ENCODE results near the gene ZNF211. TPM values are rescaled to one million over a fixed set of nuclear protein-coding genes. Genes with fewer than 3 reads are reported as not detected.

The ZNF211 gene
- total RNA-seq, 4 donors from 2014 or later: 2.9 to 5.5 (median 4.3) TPM

DNA sequence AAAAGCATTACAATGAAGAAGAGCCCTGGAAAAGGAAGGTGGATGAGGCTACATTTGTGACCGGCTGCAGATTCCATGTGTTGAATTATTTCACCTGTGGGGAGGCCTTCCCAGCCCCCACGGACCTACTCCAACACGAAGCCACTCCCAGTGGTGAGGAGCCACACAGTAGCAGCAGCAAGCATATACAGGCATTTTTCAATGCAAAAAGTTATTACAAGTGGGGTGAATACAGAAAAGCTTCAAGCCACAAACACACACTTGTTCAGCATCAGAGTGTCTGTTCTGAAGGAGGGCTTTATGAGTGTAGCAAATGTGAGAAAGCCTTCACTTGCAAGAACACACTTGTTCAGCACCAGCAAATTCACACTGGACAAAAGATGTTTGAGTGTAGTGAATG lies 53.8 kb downstream of the ZNF211 start:
- DNase-seq: no peak
- peak overlapping the region in 1 of 4 donors; percentile 19 for H3K4me3 ChIP-seq
- in situ Hi-C loops (cut with MboI; ENCODE audit: low sequenced_read_pairs in 4 of 4): no loop called here
- peaks cover 10 to 14% of the 10 kb centered on the region in 2 donors for H3K4me1 ChIP-seq
- no peak for ATAC-seq
- H3K9me3 ChIP-seq: peaks cover 8 to 77% (median 25%) of the 10 kb centered on the region in 3 donors
- TF ChIP-seq, protein P1, sequence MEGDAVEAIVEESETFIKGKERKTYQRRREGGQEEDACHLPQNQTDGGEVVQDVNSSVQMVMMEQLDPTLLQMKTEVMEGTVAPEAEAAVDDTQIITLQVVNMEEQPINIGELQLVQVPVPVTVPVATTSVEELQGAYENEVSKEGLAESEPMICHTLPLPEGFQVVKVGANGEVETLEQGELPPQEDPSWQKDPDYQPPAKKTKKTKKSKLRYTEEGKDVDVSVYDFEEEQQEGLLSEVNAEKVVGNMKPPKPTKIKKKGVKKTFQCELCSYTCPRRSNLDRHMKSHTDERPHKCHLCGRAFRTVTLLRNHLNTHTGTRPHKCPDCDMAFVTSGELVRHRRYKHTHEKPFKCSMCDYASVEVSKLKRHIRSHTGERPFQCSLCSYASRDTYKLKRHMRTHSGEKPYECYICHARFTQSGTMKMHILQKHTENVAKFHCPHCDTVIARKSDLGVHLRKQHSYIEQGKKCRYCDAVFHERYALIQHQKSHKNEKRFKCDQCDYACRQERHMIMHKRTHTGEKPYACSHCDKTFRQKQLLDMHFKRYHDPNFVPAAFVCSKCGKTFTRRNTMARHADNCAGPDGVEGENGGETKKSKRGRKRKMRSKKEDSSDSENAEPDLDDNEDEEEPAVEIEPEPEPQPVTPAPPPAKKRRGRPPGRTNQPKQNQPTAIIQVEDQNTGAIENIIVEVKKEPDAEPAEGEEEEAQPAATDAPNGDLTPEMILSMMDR (IDR thresholded peaks at IDR 0.05 in 4 of 5, conservative IDR thresholded peaks at IDR 0.05 in 1 of 5): no peak
- no peak for TF ChIP-seq POLR2A (IDR thresholded peaks at IDR 0.05)
- H3K36me3 ChIP-seq: peaks cover 16 to 72% of the 10 kb centered on the region in 2 donors
- no peaks in the 10 kb centered on the region for H3K27me3 ChIP-seq
- no peak overlapping the region for H3K27ac ChIP-seq
- intact Hi-C loops (cut with DNase I; ENCODE audit: low total_unique reads): no loop called here

DNA sequence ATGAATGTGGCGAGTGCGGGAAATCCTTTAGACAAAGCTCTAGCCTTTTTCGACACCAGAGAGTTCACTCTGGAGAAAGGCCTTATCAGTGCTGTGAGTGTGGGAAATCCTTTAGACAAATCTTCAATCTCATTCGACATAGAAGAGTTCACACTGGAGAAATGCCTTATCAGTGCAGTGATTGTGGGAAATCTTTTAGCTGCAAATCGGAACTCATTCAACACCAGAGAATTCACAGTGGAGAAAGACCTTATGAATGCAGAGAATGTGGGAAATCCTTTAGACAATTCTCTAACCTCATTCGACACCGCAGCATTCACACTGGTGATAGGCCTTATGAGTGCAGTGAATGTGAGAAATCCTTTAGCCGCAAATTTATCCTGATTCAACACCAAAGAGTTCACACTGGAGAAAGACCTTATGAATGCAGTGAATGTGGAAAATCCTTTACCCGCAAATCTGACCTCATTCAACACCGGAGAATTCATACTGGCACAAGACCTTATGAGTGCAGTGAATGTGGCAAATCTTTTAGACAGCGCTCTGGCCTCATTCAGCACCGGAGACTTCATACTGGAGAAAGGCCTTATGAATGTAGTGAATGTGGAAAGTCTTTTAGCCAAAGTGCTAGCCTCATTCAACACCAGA lies 54.5 kb downstream of the ZNF211 start:
- ATAC-seq (no peak), DNase-seq (no peak)
- TF ChIP-seq POLR2A (IDR thresholded peaks at IDR 0.05): no peak
- TF ChIP-seq, protein P1 (IDR thresholded peaks at IDR 0.05 in 4 of 5, conservative IDR thresholded peaks at IDR 0.05 in 1 of 5): no peak
- intact Hi-C loops (cut with DNase I; ENCODE audit: low total_unique reads): no loop called here
- Histone ChIP-seq H3K27me3 (no peaks in the 10 kb centered on the region), H3K9me3 (peaks cover 8 to 77% (median 25%) of the 10 kb centered on the region in 3 donors), H3K27ac (no peak overlapping the region), H3K4me3 (peak overlapping the region in 1 of 4 donors; percentile 19), H3K36me3 (peaks cover 16 to 72% of the 10 kb centered on the region in 2 donors), H3K4me1 (peaks cover 8 to 12% of the 10 kb centered on the region in 2 donors)
- in situ Hi-C loops (cut with MboI; ENCODE audit: low sequenced_read_pairs in 4 of 4): no loop called here

DNA sequence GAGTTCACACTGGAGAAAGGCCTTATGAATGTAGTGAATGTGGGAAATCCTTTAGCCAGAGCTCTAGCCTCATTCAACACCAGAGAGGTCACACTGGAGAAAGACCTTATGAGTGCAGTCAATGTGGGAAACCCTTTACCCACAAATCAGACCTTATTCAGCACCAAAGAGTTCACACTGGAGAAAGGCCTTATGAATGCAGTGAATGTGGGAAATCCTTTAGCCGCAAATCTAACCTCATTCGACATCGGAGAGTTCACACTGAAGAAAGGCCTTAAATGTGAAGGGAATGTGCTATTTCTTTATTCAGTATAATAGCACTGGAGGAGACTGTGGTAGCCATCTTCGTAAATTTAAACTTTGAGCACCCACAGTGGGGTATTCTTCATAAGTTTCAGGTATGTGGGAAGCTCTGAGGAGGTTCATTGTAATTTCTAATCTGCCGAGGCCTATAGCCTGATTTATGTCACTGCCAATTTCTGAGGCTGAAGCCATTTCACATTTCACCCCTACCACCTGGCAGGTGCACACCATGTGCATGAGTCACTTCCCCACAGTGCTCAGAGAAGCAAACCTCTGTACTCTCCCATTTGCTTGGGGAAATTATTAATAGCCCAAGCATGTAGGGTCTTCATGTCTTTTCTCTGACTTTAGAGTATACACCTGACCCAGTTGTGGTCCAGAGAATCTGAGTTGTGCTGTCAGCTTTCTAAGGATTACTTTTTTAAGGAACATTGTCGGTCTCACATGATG lies 55.2 kb downstream of the ZNF211 start:
- H3K36me3 ChIP-seq: peaks cover 16 to 72% of the 10 kb centered on the region in 2 donors
- peaks cover 8 to 77% (median 25%) of the 10 kb centered on the region in 3 donors for H3K9me3 ChIP-seq
- no peak overlapping the region for H3K4me3 ChIP-seq
- intact Hi-C loops (cut with DNase I; ENCODE audit: low total_unique reads): no loop called here
- in situ Hi-C loops (cut with MboI; ENCODE audit: low sequenced_read_pairs in 4 of 4): no loop called here
- ATAC-seq (no peak), DNase-seq (no peak)
- H3K4me1 ChIP-seq: peaks cover under 1 to 5% of the 10 kb centered on the region in 2 donors
- no peaks in the 10 kb centered on the region for H3K27me3 ChIP-seq
- no peak overlapping the region for H3K27ac ChIP-seq
- TF ChIP-seq, protein P1 (IDR thresholded peaks at IDR 0.05 in 4 of 5, conservative IDR thresholded peaks at IDR 0.05 in 1 of 5): no peak
- TF ChIP-seq POLR2A (IDR thresholded peaks at IDR 0.05): no peak

DNA sequence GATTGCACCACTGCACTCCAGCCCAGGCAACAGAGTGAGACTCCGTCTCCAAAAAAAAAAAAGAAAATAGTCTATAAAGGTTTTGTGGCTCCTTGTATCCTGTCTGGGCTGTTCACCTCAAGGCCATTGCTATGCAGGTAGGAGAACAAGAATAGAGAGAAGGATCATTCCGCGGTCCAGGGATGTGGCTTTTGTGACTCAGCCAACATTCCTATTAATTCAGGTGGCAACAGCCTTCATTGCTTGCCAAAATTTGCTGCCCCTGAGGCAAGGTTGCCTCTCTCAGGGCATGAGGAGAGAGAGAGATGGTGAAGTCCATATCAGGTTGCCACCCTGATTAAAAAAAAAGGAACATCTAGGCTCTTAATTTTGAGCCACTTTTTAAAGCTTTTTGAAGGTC lies 56.8 kb downstream of the ZNF211 start:
- in situ Hi-C loops (cut with MboI; ENCODE audit: low sequenced_read_pairs in 4 of 4): no loop called here
- TF ChIP-seq, protein P1 (IDR thresholded peaks at IDR 0.05 in 4 of 5, conservative IDR thresholded peaks at IDR 0.05 in 1 of 5): no peak
- TF ChIP-seq POLR2A (IDR thresholded peaks at IDR 0.05): no peak
- intact Hi-C loops (cut with DNase I; ENCODE audit: low total_unique reads): no loop called here
- H3K9me3 ChIP-seq: peaks cover 3 to 63% (median 25%) of the 10 kb centered on the region in 3 donors
- no peak for ATAC-seq
- H3K4me3 ChIP-seq: no peak overlapping the region
- H3K4me1 ChIP-seq: no peaks in the 10 kb centered on the region
- H3K27me3 ChIP-seq: no peaks in the 10 kb centered on the region
- no peak overlapping the region for H3K27ac ChIP-seq
- peaks cover 16 to 57% of the 10 kb centered on the region in 2 donors for H3K36me3 ChIP-seq
- no peak for DNase-seq

Other genes with a start within 250 kb of the ZNF211 start
- gene ZNF548, start 243.3 kb upstream of the ZNF211 start, total RNA-seq: 10 to 100 TPM in 1 of 4 donors, 1 to 10 TPM in 3; 6.1 to 10.4 (median 8.3) TPM
- gene ZNF17, start 222.0 kb upstream of the ZNF211 start, total RNA-seq: 1 to 10 TPM; 3.3 to 6.4 (median 5.4) TPM
- gene ZNF749, start 197.8 kb upstream of the ZNF211 start, total RNA-seq: 10 to 100 TPM in 1 of 4 donors, 1 to 10 TPM in 3; 3.1 to 11.4 (median 3.9) TPM
- 1 to 10 TPM in 2 of 4 donors, under 1 TPM in 1, not detected in 1; 0.60 to 3.2 (median 1.3) TPM for gene VN1R1, start 176.0 kb upstream of the ZNF211 start, total RNA-seq
- gene ZNF772, start 155.6 kb upstream of the ZNF211 start, total RNA-seq: 10 to 100 TPM in 3 of 4 donors, 1 to 10 TPM in 1; 8.3 to 26.7 (median 17.6) TPM
- 10 to 100 TPM in 2 of 4 donors, 1 to 10 TPM in 2; 4.6 to 25.2 (median 10.5) TPM for gene ZNF419, start 145.4 kb upstream of the ZNF211 start, total RNA-seq
- gene ZNF773, start 133.2 kb upstream of the ZNF211 start, total RNA-seq: 1 to 10 TPM; 1.2 to 6.5 (median 3.4) TPM
- gene ZNF549, start 105.8 kb upstream of the ZNF211 start, total RNA-seq: 1 to 10 TPM; 1.7 to 3.4 (median 2.3) TPM
- 1 to 10 TPM in 3 of 4 donors, under 1 TPM in 1; 0.87 to 9.1 (median 2.6) TPM for gene ZNF550, start 73.3 kb upstream of the ZNF211 start, total RNA-seq
- gene ZNF416, start 54.3 kb upstream of the ZNF211 start, total RNA-seq: 1 to 10 TPM in 2 of 4 donors, under 1 TPM in 2; 0.87 to 2.0 (median 1.4) TPM
- gene ZIK1, start 49.0 kb upstream of the ZNF211 start, total RNA-seq: 1 to 10 TPM in 2 of 4 donors, under 1 TPM in 2; 0.71 to 2.0 (median 1.1) TPM
- gene ZNF530, start 33.3 kb upstream of the ZNF211 start, total RNA-seq: 1 to 10 TPM in 3 of 4 donors, under 1 TPM in 1; 0.86 to 4.2 (median 3.4) TPM
- gene ZNF134, start 18.9 kb upstream of the ZNF211 start, total RNA-seq: 10 to 100 TPM in 1 of 4 donors, 1 to 10 TPM in 3; 4.2 to 13.1 (median 8.0) TPM
- gene ZSCAN4, start 35.8 kb downstream of the ZNF211 start, total RNA-seq: not detected
- gene ZNF551, start 48.8 kb downstream of the ZNF211 start, total RNA-seq: 1 to 10 TPM in 3 of 4 donors, under 1 TPM in 1; 0.95 to 5.8 (median 2.4) TPM
- 1 to 10 TPM in 2 of 4 donors, under 1 TPM in 2; 0.49 to 2.8 (median 0.97) TPM for gene ZNF154, start 76.0 kb downstream of the ZNF211 start, total RNA-seq
- gene ZNF671, start 94.5 kb downstream of the ZNF211 start, total RNA-seq: 10 to 100 TPM in 1 of 4 donors, 1 to 10 TPM in 3; 3.9 to 10.1 (median 5.8) TPM
- 1 to 10 TPM; 5.0 to 8.1 (median 8.0) TPM for gene ZNF776, start 113.6 kb downstream of the ZNF211 start, total RNA-seq
- 10 to 100 TPM in 1 of 4 donors, 1 to 10 TPM in 3; 7.6 to 13.3 (median 9.2) TPM for gene ZNF586, start 136.5 kb downstream of the ZNF211 start, total RNA-seq
- gene ZNF552, start 181.7 kb downstream of the ZNF211 start, total RNA-seq: 1 to 10 TPM; 1.2 to 2.3 (median 1.8) TPM
- 1 to 10 TPM; 2.1 to 9.6 (median 6.3) TPM for gene ZNF587B, start 197.1 kb downstream of the ZNF211 start, total RNA-seq
- gene ZNF587, start 216.7 kb downstream of the ZNF211 start, total RNA-seq: 1 to 10 TPM; 4.5 to 9.0 (median 5.5) TPM